PFSK-1 (cell line): ENCODE measurements around the gene PHC2. TPM values are rescaled to one million over a fixed set of nuclear protein-coding genes. Genes with fewer than 3 reads are reported as not detected.
A peak's percentile ranks its signal among the peaks of the same experiment; 100 is the strongest.

ENCODE experiments used
- FOXP2 ChIP-seq: optimal IDR thresholded peaks from 2 replicates; pipeline ENCODE3; 2011; ENCODE audit warnings: borderline replicate concordance, control low read depth, inconsistent platforms; ENCODE audit not compliant: insufficient read depth; ENCODE audit errors: extremely low read length, extremely low read depth
- POLR2AphosphoS5 ChIP-seq: IDR thresholded peaks from 2 replicates; pipeline ENCODE4 v1.6.1; 2012; ENCODE audit warnings: low read depth, mild to moderate bottlenecking, control low read depth, low read length, moderate library complexity
- REST ChIP-seq, 2 experiments: IDR thresholded peaks; 2 replicates each; pipeline versions ENCODE4 v1.6.1 to v1.8.0; 2011 to 2012; ENCODE audit warnings: low read depth in 2 of 2, low read length in 2 of 2, control low read depth in 1 of 2, inconsistent platforms in 1 of 2, mild to moderate bottlenecking in 1 of 2, moderate library complexity in 1 of 2; ENCODE audit not compliant: insufficient read depth in 1 of 2
- SIN3A ChIP-seq: IDR thresholded peaks from 2 replicates; pipeline ENCODE4 v1.6.1; 2012; ENCODE audit warnings: mild to moderate bottlenecking, low read length, moderate library complexity, borderline replicate concordance; ENCODE audit not compliant: insufficient read depth
- TAF1 ChIP-seq: IDR thresholded peaks from 2 replicates; pipeline ENCODE4 v1.6.1; 2012; ENCODE audit warnings: low read length, control low read depth, borderline replicate concordance; ENCODE audit not compliant: insufficient read depth
- polyA plus RNA-seq: library from polyadenylated mRNA; unstranded; fragments of >200 nt; gene quantifications from one replicate; pipeline ENCODE4 v1.2.1, GENCODE V29; 2012; ENCODE audit warnings: low read depth, missing spikeins; ENCODE audit not compliant: insufficient read length

Gene PHC2
- polyA plus RNA-seq, result 80.6 TPM

- 0 out of 2 replicates have a peak, but pooled peaks have one; percentile 47 for TF ChIP-seq TAF1
- TF ChIP-seq FOXP2, result peak; percentile 57
- no peak for TF ChIP-seq REST (IDR thresholded peaks at IDR 0.05; ENCODE audit: insufficient read depth in 1 of 2, low read depth in 2 of 2, low read length in 2 of 2)
Measured at GRCh38 chr1:33430692-33431593, at the start of gene PHC2. Gene PHC2, minus strand, starts transcription at chr1:33431095. Its CDS starts 55,556 bp downstream, at chr1:33375539.

- TF ChIP-seq FOXP2 (no peak), POLR2AphosphoS5 (no peak), REST (IDR thresholded peaks at IDR 0.05; ENCODE audit: insufficient read depth in 1 of 2, low read depth in 2 of 2, low read length in 2 of 2) (no peak), SIN3A (no peak), TAF1 (no peak)
Measured at GRCh38 chr1:33477451-33477850, 46.6 kb upstream of the PHC2 start.

GRCh38 chr1:33473900-33474299, 43.0 kb upstream of the PHC2 start:
- TF ChIP-seq REST (IDR thresholded peaks at IDR 0.05; ENCODE audit: insufficient read depth in 1 of 2, low read depth in 2 of 2, low read length in 2 of 2) (no peak), SIN3A (no peak), FOXP2 (no peak), TAF1 (no peak), POLR2AphosphoS5 (no peak)

- peak; percentile 75; the same call in 1 of the 2 replicates for TF ChIP-seq POLR2AphosphoS5
- TF ChIP-seq TAF1, result no peak
- TF ChIP-seq REST (IDR thresholded peaks at IDR 0.05; ENCODE audit: insufficient read depth in 1 of 2, low read depth in 2 of 2, low read length in 2 of 2), result no peak
- peak; percentile 58 for TF ChIP-seq FOXP2
- TF ChIP-seq SIN3A, result no peak
Measured at GRCh38 chr1:33472269-33472980, 41.5 kb upstream of the PHC2 start, which contains the start of gene ZSCAN20. Gene ZSCAN20, plus strand, starts transcription at chr1:33472645. Its CDS starts 6,644 bp downstream, at chr1:33479289.
